Panc1 (cell line): ENCODE results near the gene DHH. TPM values are rescaled to one million over a fixed set of nuclear protein-coding genes. Genes with fewer than 3 reads are reported as not detected.
A peak's percentile ranks its signal among the peaks of the same experiment; 100 is the strongest.

ENCODE experiments used
- ATAC-seq: fragments of 200-7000 bp; cut with Tn5 transposase; 2 replicates; pipeline ENCODE4 v1.9.1; 2020; ENCODE audit warnings: mild to moderate bottlenecking, moderate library complexity
- BruUV-seq: library from RNA; stranded (reverse); fragments of 400-500 nt; replicated peaks from 2 replicates; lab custom pipeline; 2021; lab: Mats Ljungman, UMichigan
- CTCF ChIA-PET: fragments of 300-600 bp; sonication (Branson Sonifier 250); formaldehyde crosslinking; loops from one replicate; lab custom pipeline; 2022; ENCODE audit warnings: antibody characterized with exemption; lab: Charles Lee
- POLR2A ChIA-PET: fragments of 300-600 bp; sonication (Branson Sonifier 250); formaldehyde crosslinking; loops from one replicate; lab custom pipeline; 2022; ENCODE audit warnings: antibody characterized with exemption; lab: Charles Lee
- DNase-seq: peaks from one replicate; pipeline ENCODE4 v3.0.0-alpha.2; 2010; ENCODE audit warnings: low read depth, low spot score
- H3K27ac ChIP-seq: 2 replicates; pipeline ENCODE4 v1.5.1; 2011; ENCODE audit warnings: mild to moderate bottlenecking, low read length, inconsistent platforms
- H3K27me3 ChIP-seq: fragments of 200-500 bp; sonication (Bioruptor generic); 2 replicates; pipeline ENCODE4 v1.6.0; 2014; ENCODE audit warnings: low read length, inconsistent platforms; ENCODE audit not compliant: control insufficient read depth, insufficient read depth
- H3K36me3 ChIP-seq: fragments of 200-500 bp; sonication (Bioruptor generic); 2 replicates; pipeline ENCODE4 v1.5.1; 2014; ENCODE audit warnings: inconsistent platforms, mild to moderate bottlenecking, low read length, moderate library complexity; ENCODE audit not compliant: control insufficient read depth, insufficient read depth
- H3K4me1 ChIP-seq: 2 replicates; pipeline ENCODE4 v1.5.1; 2011; ENCODE audit warnings: inconsistent platforms, mild to moderate bottlenecking, low read length, moderate library complexity; ENCODE audit not compliant: control insufficient read depth, insufficient read depth
- H3K4me3 ChIP-seq, 2 experiments: 2 replicates each; pipeline ENCODE4 v1.5.1; 2011 to 2012; ENCODE audit warnings: low read depth in 2 of 2, low read length in 2 of 2, mild to moderate bottlenecking in 2 of 2, inconsistent platforms in 1 of 2, moderate library complexity in 1 of 2
- H3K9me3 ChIP-seq: fragments of 200-500 bp; sonication (Bioruptor generic); 2 replicates; pipeline ENCODE4 v1.5.1; 2014; ENCODE audit warnings: low read depth, mild to moderate bottlenecking, inconsistent platforms, low read length, moderate library complexity; ENCODE audit not compliant: control insufficient read depth, insufficient read depth
- CTCF ChIP-seq: fragments of 450-650 bp; IDR thresholded peaks from 2 replicates; pipeline ENCODE4 v1.5.1; 2017; ENCODE audit warnings: mild to moderate bottlenecking
- POLR2AphosphoS5 ChIP-seq: IDR thresholded peaks from 2 replicates; pipeline ENCODE4 v1.6.1; 2012; ENCODE audit warnings: mild to moderate bottlenecking, low read depth, low read length, moderate library complexity
- REST ChIP-seq, 2 experiments: IDR thresholded peaks; 2 replicates each; pipeline ENCODE4 v1.6.1; 2011 to 2012; ENCODE audit warnings: low read depth in 2 of 2, control low read depth in 1 of 2, low read length in 1 of 2, mild to moderate bottlenecking in 1 of 2, moderate library complexity in 1 of 2; ENCODE audit not compliant: insufficient read depth in 1 of 2
- SIN3A ChIP-seq: IDR thresholded peaks from 2 replicates; pipeline ENCODE4 v1.6.1; 2012; ENCODE audit warnings: low read depth, mild to moderate bottlenecking, low read length, moderate library complexity, borderline replicate concordance; ENCODE audit not compliant: insufficient read depth
- TCF7L2 ChIP-seq: IDR thresholded peaks from 2 replicates; pipeline ENCODE4 v1.6.1; 2011; ENCODE audit warnings: mild to moderate bottlenecking, low read depth, low read length, inconsistent platforms
- in situ Hi-C: cut with HindIII; loops from 2 replicates; pipeline ENCODE4 v1.10.0; 2016; ENCODE audit warnings: low sequenced_read_pairs, low pct_unique_long_range_greater_than_20kb
- intact Hi-C: fragments of 100-400 bp; cut with micrococcal nuclease; formaldehyde crosslinking; loops from one replicate; pipeline ENCODE4 v1.10.0; 2022; ENCODE audit not compliant: unreplicated experiment
- total RNA-seq: library from RNA; stranded (reverse); gene quantifications from one replicate; pipeline ENCODE4 v1.2.1, GENCODE V29; 2021; ENCODE audit not compliant: unreplicated experiment

Gene DHH
- total RNA-seq, 1 experiment from 2014 or later, result 1.9 TPM

- TF ChIP-seq REST (IDR thresholded peaks at IDR 0.05; ENCODE audit: insufficient read depth in 1 of 2, low read depth in 2 of 2, low read length in 1 of 2) (peak in 1 of 2 experiments; percentile 18; a peak in 1 of 4 replicates), POLR2AphosphoS5 (peak; percentile 98), TCF7L2 (peak; percentile 12; the same call in 1 of the 2 replicates), CTCF (no peak), SIN3A (no peak; the same call in 1 of the 2 replicates)
- CTCF ChIA-PET, result interaction anchor here (0.6 to 1.4 kb wide), 8 partner anchors 9 to 1056 kb away, joined by 3 to 7 read pairs (median 3); no protein-coding TSS in a partner anchor
Observed at GRCh38 chr12:49131051-49131893, 36.7 kb upstream of the DHH start, which contains the start of gene TUBA1B. TUBA1B (minus strand) TSS chr12:49131395; CDS start chr12:49131300, 95 bp downstream.

GRCh38 chr12:49130151-49131050 is 35.8 kb upstream of the DHH start:
- BruUV-seq, result no TSS peak
- H3K9me3 ChIP-seq, result no peaks in the 10 kb centered on the region
- peaks cover 14% of the 10 kb centered on the region for H3K4me1 ChIP-seq
- CTCF ChIA-PET, result interaction anchor here (0.5 to 1.4 kb wide), 10 partner anchors 8 to 1057 kb away, joined by 3 to 14 read pairs (median 4); no protein-coding TSS in a partner anchor
- POLR2A ChIA-PET, result interaction anchor here (0.6 to 1.0 kb wide), 8 partner anchors 20 to 282 kb away, joined by 3 to 7 read pairs (median 3); no protein-coding TSS in a partner anchor
- DNase-seq, result peak; percentile 83
- peaks cover 14% of the 10 kb centered on the region for H3K36me3 ChIP-seq
- H3K27me3 ChIP-seq, result no peaks in the 10 kb centered on the region
- intact Hi-C loops (loop anchor here (10.0 kb wide), 1 partner anchor 104 kb away; no protein-coding TSS in a partner anchor), in situ Hi-C loops (no loop called here)
- peak overlapping the region; percentile 99 for H3K27ac ChIP-seq
- ATAC-seq, result peak; percentile 65
- peak; percentile 57; the same call in 1 of the 2 replicates for TF ChIP-seq POLR2AphosphoS5
- no peak for TF ChIP-seq REST (IDR thresholded peaks at IDR 0.05; ENCODE audit: insufficient read depth in 1 of 2, low read depth in 2 of 2, low read length in 1 of 2)
- peak; percentile 62; the same call in 1 of the 2 replicates for TF ChIP-seq TCF7L2
- TF ChIP-seq SIN3A, result peak; percentile 69; the same call in 1 of the 2 replicates
- peak; percentile 97 for TF ChIP-seq CTCF
- peak overlapping the region; percentile 97 to 100 for H3K4me3 ChIP-seq

More at GRCh38 chr12:49131051-49131893, 36.7 kb upstream of the DHH start, which contains the start of gene TUBA1B:
- H3K4me3 ChIP-seq, result peak within 1 kb of the TSS; percentile 97 to 100
- H3K4me1 ChIP-seq, result peaks cover 14% of the 10 kb centered on the region
- intact Hi-C loops, result loop anchor here (10.0 kb wide), 1 partner anchor 104 kb away; no protein-coding TSS in a partner anchor
- no peaks in the 10 kb centered on the region for H3K9me3 ChIP-seq
- peak within 1 kb of the TSS; percentile 100 for H3K27ac ChIP-seq
- DNase-seq, result peak; percentile 38
- H3K27me3 ChIP-seq, result no peaks in the 10 kb centered on the region
- peak; percentile 88 for ATAC-seq
- POLR2A ChIA-PET, result interaction anchor here (0.6 to 1.3 kb wide), 10 partner anchors 21 to 283 kb away, joined by 3 to 7 read pairs (median 3); no protein-coding TSS in a partner anchor
- BruUV-seq, result no TSS peak
- peaks cover 14% of the 10 kb centered on the region for H3K36me3 ChIP-seq
- in situ Hi-C loops, result no loop called here
